Left ventricle myocardium inferior (tissue), 1 donor: ENCODE results near the gene TMEM272. TPM values are rescaled to one million over a fixed set of nuclear protein-coding genes. Genes with fewer than 3 reads are reported as not detected.

Source experiments
- DNase-seq: peaks from one replicate; pipeline ENCODE4 v3.0.0-alpha.2; 2020
- H3K27ac ChIP-seq: fragments of 200-600 bp; replicated peaks from 2 replicates; pipeline ENCODE4 v1.8.0; 2021
- H3K27me3 ChIP-seq: fragments of 200-600 bp; 2 replicates; pipeline ENCODE4 v1.8.0; 2021; ENCODE audit warnings: low read depth
- H3K36me3 ChIP-seq: fragments of 200-600 bp; 2 replicates; pipeline ENCODE4 v1.8.0; 2021
- H3K4me1 ChIP-seq: fragments of 200-600 bp; 2 replicates; pipeline ENCODE4 v1.8.0; 2021
- H3K4me3 ChIP-seq: fragments of 200-600 bp; 2 replicates; pipeline ENCODE4 v1.8.0; 2021; ENCODE audit warnings: mild to moderate bottlenecking, moderate library complexity
- H3K9me3 ChIP-seq: fragments of 200-600 bp; replicated peaks from 2 replicates; pipeline ENCODE4 v1.8.0; 2021
- intact Hi-C: fragments of 100-400 bp; cut with micrococcal nuclease; formaldehyde crosslinking; loops from one replicate; pipeline ENCODE4 v1.11.0; 2022
- total RNA-seq: library from RNA; stranded (reverse); fragmentation: NEBNext Ultra II Directional; extraction: Animal tissue kit (Norgen Biotek cat#: 25700); gene quantifications from one replicate; pipeline ENCODE4 v1.2.1, GENCODE V29; 2021
- TF ChIP-seq, protein P1 (sequence below): fragments of 200-600 bp; IDR thresholded peaks from 2 replicates; pipeline ENCODE4 v1.8.0; 2021; ENCODE audit warnings: antibody characterized with exemption, mild to moderate bottlenecking, borderline replicate concordance
- donor health status: DM: no; HTN: yes; CAD: no; lungs with severe emphysema.

TMEM272 gene
- total RNA-seq, 1 donor from 2014 or later = 0.30 TPM

DNA sequence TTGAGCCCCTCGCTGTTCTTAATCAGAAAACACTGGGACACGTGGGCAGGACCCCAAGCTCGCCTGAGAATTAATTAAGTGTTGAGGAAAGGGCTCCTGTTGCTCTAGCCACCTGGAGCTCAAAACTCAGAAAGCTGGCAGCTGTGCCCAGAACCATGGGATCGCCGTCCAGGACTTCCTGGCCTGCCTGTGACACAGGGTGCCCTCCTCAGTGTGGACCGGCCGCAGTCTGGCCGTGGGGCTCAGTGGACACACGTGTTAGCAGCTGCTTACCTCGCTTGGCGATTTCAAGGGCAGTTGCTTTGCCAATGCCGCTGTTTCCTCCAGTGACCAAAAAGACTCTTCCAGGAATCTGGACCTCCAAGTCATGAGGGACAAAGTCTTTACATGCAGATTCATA is 45.7 kb downstream of the TMEM272 start:
- intact Hi-C loops = no loop called here
- no peak for DNase-seq

GRCh38 chr13:51797664-51798488 is 47.1 kb downstream of the TMEM272 start:
- H3K27ac ChIP-seq = no peak overlapping the region
- TF ChIP-seq, protein P1, sequence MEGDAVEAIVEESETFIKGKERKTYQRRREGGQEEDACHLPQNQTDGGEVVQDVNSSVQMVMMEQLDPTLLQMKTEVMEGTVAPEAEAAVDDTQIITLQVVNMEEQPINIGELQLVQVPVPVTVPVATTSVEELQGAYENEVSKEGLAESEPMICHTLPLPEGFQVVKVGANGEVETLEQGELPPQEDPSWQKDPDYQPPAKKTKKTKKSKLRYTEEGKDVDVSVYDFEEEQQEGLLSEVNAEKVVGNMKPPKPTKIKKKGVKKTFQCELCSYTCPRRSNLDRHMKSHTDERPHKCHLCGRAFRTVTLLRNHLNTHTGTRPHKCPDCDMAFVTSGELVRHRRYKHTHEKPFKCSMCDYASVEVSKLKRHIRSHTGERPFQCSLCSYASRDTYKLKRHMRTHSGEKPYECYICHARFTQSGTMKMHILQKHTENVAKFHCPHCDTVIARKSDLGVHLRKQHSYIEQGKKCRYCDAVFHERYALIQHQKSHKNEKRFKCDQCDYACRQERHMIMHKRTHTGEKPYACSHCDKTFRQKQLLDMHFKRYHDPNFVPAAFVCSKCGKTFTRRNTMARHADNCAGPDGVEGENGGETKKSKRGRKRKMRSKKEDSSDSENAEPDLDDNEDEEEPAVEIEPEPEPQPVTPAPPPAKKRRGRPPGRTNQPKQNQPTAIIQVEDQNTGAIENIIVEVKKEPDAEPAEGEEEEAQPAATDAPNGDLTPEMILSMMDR = peak; percentile 54
- peaks cover 15% of the 10 kb centered on the region for H3K36me3 ChIP-seq
- DNase-seq = no peak
- H3K9me3 ChIP-seq = no peaks in the 10 kb centered on the region
- no peaks in the 10 kb centered on the region for H3K27me3 ChIP-seq
- intact Hi-C loops = no loop called here
- peaks cover 27% of the 10 kb centered on the region for H3K4me1 ChIP-seq
- H3K4me3 ChIP-seq = no peak overlapping the region

More for the DNA sequence above, 45.7 kb downstream of the TMEM272 start:
- Histone ChIP-seq H3K27me3 (no peaks in the 10 kb centered on the region), H3K4me1 (peaks cover 40% of the 10 kb centered on the region), H3K36me3 (peaks cover 15% of the 10 kb centered on the region), H3K9me3 (no peaks in the 10 kb centered on the region), H3K27ac (no peak overlapping the region), H3K4me3 (no peak overlapping the region)
- TF ChIP-seq, protein P1 = no peak

GRCh38 chr13:51796546-51796945 is 48.4 kb downstream of the TMEM272 start:
- no peaks in the 10 kb centered on the region for H3K9me3 ChIP-seq
- H3K36me3 ChIP-seq = peaks cover 20% of the 10 kb centered on the region
- no peak overlapping the region for H3K27ac ChIP-seq
- peaks cover 14% of the 10 kb centered on the region for H3K4me1 ChIP-seq
- DNase-seq = no peak
- H3K27me3 ChIP-seq = no peaks in the 10 kb centered on the region
- TF ChIP-seq, protein P1 = no peak
- intact Hi-C loops = no loop called here
- H3K4me3 ChIP-seq = no peak overlapping the region

- peaks cover 3% of the 10 kb centered on the region for H3K4me1 ChIP-seq
- H3K9me3 ChIP-seq = no peaks in the 10 kb centered on the region
- H3K36me3 ChIP-seq = peaks cover 20% of the 10 kb centered on the region
- TF ChIP-seq, protein P1 = no peak
- H3K4me3 ChIP-seq = no peak overlapping the region
- H3K27me3 ChIP-seq = no peaks in the 10 kb centered on the region
- DNase-seq = no peak
- intact Hi-C loops = no loop called here
- H3K27ac ChIP-seq = no peak overlapping the region
These were observed 49.6 kb downstream of the TMEM272 start for GRCh38 chr13:51795419-51795818.

GRCh38 chr13:51794964-51795363 is 50.0 kb downstream of the TMEM272 start:
- Histone ChIP-seq H3K9me3 (no peaks in the 10 kb centered on the region), H3K27me3 (no peaks in the 10 kb centered on the region), H3K36me3 (peaks cover 20% of the 10 kb centered on the region), H3K4me3 (no peak overlapping the region), H3K4me1 (no peaks in the 10 kb centered on the region), H3K27ac (no peak overlapping the region)
- DNase-seq = no peak
- TF ChIP-seq, protein P1 = no peak
- intact Hi-C loops = no loop called here
